SK-N-SH (cell line): Measurements from ENCODE around the gene FAM107B. TPM values are rescaled to one million over a fixed set of nuclear protein-coding genes. Genes with fewer than 3 reads are reported as not detected.

ENCODE experiments used
- CTCF ChIA-PET: fragments of 300-600, 350-600 bp; formaldehyde crosslinking; extraction: SDS; loops from one replicate; lab custom pipeline; 2021; lab: Yijun Ruan, JAX
- POLR2A ChIA-PET: fragments of 350-600 bp; sonication (Branson Sonifier 250); formaldehyde crosslinking; extraction: SDS; loops from one replicate; lab custom pipeline; 2020; ENCODE audit warnings: antibody characterized with exemption, inconsistent platforms; lab: Yijun Ruan, JAX
- DNase-seq: peaks from one replicate; pipeline ENCODE4 v3.0.0; 2012
- H2AFZ ChIP-seq: fragments of 200-600 bp; sonication (generic); 2 replicates; pipeline ENCODE4 v1.8.1; 2016; ENCODE audit warnings: antibody characterized with exemption, mild to moderate bottlenecking, low read depth
- H3F3A ChIP-seq: fragments of 200-600 bp; sonication (generic); replicated peaks from 2 replicates; pipeline ENCODE3; 2016; ENCODE audit warnings: antibody characterized with exemption, mild to moderate bottlenecking; ENCODE audit not compliant: insufficient read depth
- H3K27ac ChIP-seq, 2 experiments: fragments of 200-500 bp in 1 of 2; fragments of 200-600 bp in 1 of 2; sonication (Bioruptor generic) in 1 of 2; sonication (generic), shearing (Covaris generic) in 1 of 2; 2 replicates each; pipeline versions ENCODE4 v1.5.1 to v1.6.1; 2014 to 2016; ENCODE audit warnings: low read depth in 2 of 2, inconsistent platforms in 1 of 2, low read length in 1 of 2, mild to moderate bottlenecking in 1 of 2, mixed read lengths in 1 of 2
- H3K27me3 ChIP-seq: fragments of 200-600 bp; sonication (generic), shearing (Covaris generic); 2 replicates; pipeline ENCODE4 v1.6.1; 2016; ENCODE audit warnings: mixed run types; ENCODE audit not compliant: insufficient read depth
- H3K36me3 ChIP-seq, 2 experiments: fragments of 200-500 bp in 1 of 2; fragments of 200-600 bp in 1 of 2; sonication (Bioruptor generic) in 1 of 2; sonication (generic) in 1 of 2; replicated peaks in 1 of 2; 2 replicates each; pipeline versions ENCODE3 to v1.5.1; 2014 to 2016; ENCODE audit warnings: low read length in 1 of 2, mild to moderate bottlenecking in 1 of 2; ENCODE audit not compliant: insufficient read depth in 2 of 2, control insufficient read depth in 1 of 2
- H3K4me1 ChIP-seq, 2 experiments: fragments of 200-500 bp in 1 of 2; fragments of 200-600 bp in 1 of 2; sonication (Bioruptor generic) in 1 of 2; sonication (generic), shearing (Covaris generic) in 1 of 2; 2 replicates each; pipeline versions ENCODE4 v1.5.1 to v1.6.1; 2014 to 2016; ENCODE audit warnings: low read depth in 1 of 2, low read length in 1 of 2, mixed run types in 1 of 2; ENCODE audit not compliant: insufficient read depth in 2 of 2, control insufficient read depth in 1 of 2
- H3K4me2 ChIP-seq: fragments of 200-600 bp; sonication (generic), shearing (Covaris generic); 2 replicates; pipeline ENCODE4 v1.6.1; 2017; ENCODE audit warnings: mixed run types
- H3K4me3 ChIP-seq, 2 experiments: fragments of 200-500 bp in 1 of 2; fragments of 200-600 bp in 1 of 2; sonication (Bioruptor generic) in 1 of 2; sonication (generic), shearing (Covaris generic) in 1 of 2; 2 replicates each; pipeline versions ENCODE4 v1.5.1 to v1.8.1; 2014 to 2016; ENCODE audit warnings: low read depth in 2 of 2, inconsistent platforms in 1 of 2, low read length in 1 of 2, mild to moderate bottlenecking in 1 of 2, mixed read lengths in 1 of 2, moderate library complexity in 1 of 2
- H3K79me2 ChIP-seq: fragments of 200-600 bp; sonication (generic); 2 replicates; pipeline ENCODE4 v1.8.1; 2017; ENCODE audit warnings: mild to moderate bottlenecking; ENCODE audit not compliant: insufficient read depth
- H3K9ac ChIP-seq: fragments of 200-600 bp; sonication (generic); 2 replicates; pipeline ENCODE4 v1.6.1; 2017; ENCODE audit warnings: mixed run types
- H3K9me2 ChIP-seq: fragments of 200-600 bp; sonication (generic); 2 replicates; pipeline ENCODE4 v1.6.1; 2017; ENCODE audit warnings: mixed run types
- H3K9me3 ChIP-seq: fragments of 200-600 bp; sonication (generic); 2 replicates; pipeline ENCODE4 v1.6.1; 2017; ENCODE audit warnings: mixed run types, mild to moderate bottlenecking, moderate library complexity
- H4K20me1 ChIP-seq: fragments of 200-600 bp; sonication (generic); 2 replicates; pipeline ENCODE4 v1.6.1; 2017; ENCODE audit warnings: mild to moderate bottlenecking, mixed run types; ENCODE audit not compliant: insufficient read depth
- CHD2 ChIP-seq: fragments of 150-350 bp; IDR thresholded peaks from 2 replicates; pipeline ENCODE4 v1.6.1; 2018; ENCODE audit warnings: low read length; ENCODE audit not compliant: partially characterized antibody
- ELF1 ChIP-seq: IDR thresholded peaks from 2 replicates; pipeline ENCODE4 v1.4.0; 2012
- EP300 ChIP-seq, 2 experiments: IDR thresholded peaks; 2 replicates each; pipeline versions ENCODE4 v1.4.0 to v1.6.1; 2012; ENCODE audit warnings: borderline replicate concordance in 1 of 2, low read depth in 1 of 2, low read length in 1 of 2
- EZH2phosphoT487 ChIP-seq: fragments of 200-600 bp; sonication (generic); IDR thresholded peaks from 2 replicates; pipeline ENCODE4 v1.6.1; 2017; ENCODE audit warnings: low read depth, mixed run types, mild to moderate bottlenecking, antibody characterized with exemption, moderate library complexity, borderline replicate concordance
- FOSL2 ChIP-seq: IDR thresholded peaks from 2 replicates; pipeline ENCODE4 v1.4.0; 2012; ENCODE audit warnings: low read depth, mild to moderate bottlenecking, moderate library complexity, borderline replicate concordance
- FOXJ3 ChIP-seq: sonication (generic); formaldehyde crosslinking; IDR thresholded peaks from 2 replicates; pipeline ENCODE4 v1.5.1; 2020; ENCODE audit warnings: mild to moderate bottlenecking, missing genetic modification reagents
- JUND ChIP-seq: IDR thresholded peaks from 2 replicates; pipeline ENCODE4 v1.4.0; 2012
- MXI1 ChIP-seq: IDR thresholded peaks from 2 replicates; pipeline ENCODE4 v1.6.1; 2012; ENCODE audit warnings: mild to moderate bottlenecking, low read depth, low read length, improper control_type of control experiment
- POLR2AphosphoS5 ChIP-seq: IDR thresholded peaks from 2 replicates; pipeline ENCODE4 v1.6.1; 2012; ENCODE audit warnings: low read depth, low read length
- RCOR1 ChIP-seq: fragments of 150-350 bp; IDR thresholded peaks from 2 replicates; pipeline ENCODE4 v1.6.1; 2017; ENCODE audit warnings: antibody characterized with exemption, low read length
- RFX5 ChIP-seq: IDR thresholded peaks from 2 replicates; pipeline ENCODE4 v1.6.1; 2012; ENCODE audit warnings: mild to moderate bottlenecking, improper control_type of control experiment, low read length
- SIN3A ChIP-seq: IDR thresholded peaks from 2 replicates; pipeline ENCODE4 v1.6.1; 2012; ENCODE audit warnings: low read depth, mild to moderate bottlenecking, low read length, moderate library complexity, borderline replicate concordance
- SMC3 ChIP-seq: IDR thresholded peaks from 2 replicates; pipeline ENCODE4 v1.6.1; 2012; ENCODE audit warnings: low read depth, low read length, improper control_type of control experiment
- TCF12 ChIP-seq: IDR thresholded peaks from 2 replicates; pipeline ENCODE4 v1.4.0; 2012
- TEAD4 ChIP-seq: IDR thresholded peaks from 2 replicates; pipeline ENCODE4 v1.4.0; 2012; ENCODE audit warnings: mild to moderate bottlenecking, borderline replicate concordance; ENCODE audit not compliant: insufficient read depth
- USF1 ChIP-seq: IDR thresholded peaks from 2 replicates; pipeline ENCODE4 v1.4.0; 2012; ENCODE audit warnings: low read depth, borderline replicate concordance
- USF2 ChIP-seq: fragments of 150-350 bp; IDR thresholded peaks from 2 replicates; pipeline ENCODE4 v1.6.1; 2017; ENCODE audit warnings: antibody characterized with exemption, low read length, low read depth, borderline replicate concordance
- WGBS: methylation state at CpG from one replicate; pipeline ENCODE4 v1.1.6; 2017; ENCODE audit warnings: low lambda C conversion rate; 5-methylcytosine and 5-hydroxymethylcytosine counted together
- polyA plus RNA-seq, 3 experiments: library from polyadenylated mRNA; depleted of rRNA; stranded (reverse); fragments of >200 nt; gene quantifications; 2 replicates each; pipeline ENCODE4 v1.2.3, GENCODE V29; 2012

The FAM107B gene
- polyA plus RNA-seq, 1 of the 3 experiments (the other 2 are of a cell fraction) = 1.0 TPM

GRCh38 chr10:14570800-14571199 is 203.9 kb downstream of the FAM107B start:
- H3K9me2 ChIP-seq = no peaks in the 10 kb centered on the region
- no peak overlapping the region for H2AFZ ChIP-seq
- ChIA-PET POLR2A (no interaction called here), CTCF (no interaction called here)
- no peak overlapping the region for H3K9ac ChIP-seq
- no peaks in the 10 kb centered on the region for H3K36me3 ChIP-seq
- no peak overlapping the region for H3K4me2 ChIP-seq
- TF ChIP-seq TEAD4 (no peak), RFX5 (no peak), USF2 (no peak), POLR2AphosphoS5 (no peak)
- no peak overlapping the region for H3K27ac ChIP-seq
- H3K4me1 ChIP-seq = peaks cover 0 to 5% of the 10 kb centered on the region in 2 experiments; a peak in 2 of 4 replicates
- H3K79me2 ChIP-seq = no peaks in the 10 kb centered on the region
- no peaks in the 10 kb centered on the region for H3K9me3 ChIP-seq
- 100% methylated on average over 1 of the region's 1 CpG for WGBS
- H3K27me3 ChIP-seq = no peaks in the 10 kb centered on the region
- H4K20me1 ChIP-seq = no peaks in the 10 kb centered on the region
- no peak overlapping the region for H3K4me3 ChIP-seq
- DNase-seq = no peak
- no peaks in the 10 kb centered on the region for H3F3A ChIP-seq

GRCh38 chr10:14569274-14570060 is 205.2 kb downstream of the FAM107B start:
- CTCF ChIA-PET = interaction anchor here (1.6 kb wide), 1 partner anchor 32 kb away, joined by 6 read pairs; no protein-coding TSS in a partner anchor
- no peak overlapping the region for H2AFZ ChIP-seq
- no peaks in the 10 kb centered on the region for H3F3A ChIP-seq
- no peak overlapping the region for H3K27ac ChIP-seq
- TF ChIP-seq EP300 (IDR thresholded peaks at IDR 0.05; ENCODE audit: borderline replicate concordance in 1 of 2, low read depth in 1 of 2, low read length in 1 of 2) (no peak), RCOR1 (no peak), POLR2AphosphoS5 (no peak), JUND (no peak), SMC3 (no peak), USF1 (no peak), ELF1 (no peak), FOXJ3 (CRISPR knock-in tag) (no peak), EZH2phosphoT487 (no peak), CHD2 (no peak), MXI1 (no peak), SIN3A (no peak), FOSL2 (no peak), TCF12 (no peak), TEAD4 (no peak)
- TF ChIP-seq, all 33 proteins: peak for 0
- H3K27me3 ChIP-seq = no peaks in the 10 kb centered on the region
- 91% methylated on average over 9 of the region's 9 CpGs for WGBS
- peaks cover 0 to 4% of the 10 kb centered on the region in 2 experiments; a peak in 2 of 4 replicates for H3K4me1 ChIP-seq
- DNase-seq = no peak
- no peaks in the 10 kb centered on the region for H4K20me1 ChIP-seq
- no peak overlapping the region for H3K9ac ChIP-seq
- POLR2A ChIA-PET = no interaction called here
- no peaks in the 10 kb centered on the region for H3K36me3 ChIP-seq
- no peaks in the 10 kb centered on the region for H3K9me3 ChIP-seq
- H3K9me2 ChIP-seq = no peaks in the 10 kb centered on the region
- no peaks in the 10 kb centered on the region for H3K79me2 ChIP-seq
- H3K4me3 ChIP-seq = no peak overlapping the region
- H3K4me2 ChIP-seq = no peak overlapping the region
